22Rv1 (cell line): ENCODE measurements around the gene FIBIN.

Experiments used
- ZFX ChIP-seq: fragments of 450-650 bp; IDR thresholded peaks from 2 replicates; pipeline ENCODE4 v1.6.1; 2017; ENCODE audit warnings: antibody characterized with exemption, borderline replicate concordance
- TF ChIP-seq, protein P1 (sequence below): fragments of 450-650 bp; IDR thresholded peaks from 2 replicates; pipeline ENCODE4 v1.5.1; 2017; ENCODE audit warnings: mild to moderate bottlenecking

DNA sequence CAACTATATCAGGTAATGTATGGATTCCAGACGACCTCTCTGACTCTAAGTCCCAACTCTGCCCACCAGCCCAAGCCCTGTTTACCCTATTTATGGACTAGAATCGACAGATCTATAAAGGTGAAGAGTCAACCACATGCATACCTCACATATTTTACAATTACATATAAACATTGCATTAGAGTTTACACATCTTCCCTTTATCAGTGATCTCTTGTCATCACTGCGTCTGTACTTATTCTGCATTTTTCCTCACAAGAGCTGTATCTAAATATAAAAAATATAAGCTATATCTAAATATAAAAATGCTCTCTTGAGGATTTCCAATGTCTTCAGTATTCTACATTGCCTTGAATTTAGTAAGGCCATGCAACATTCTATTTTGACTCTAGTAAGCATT, 8.5 kb downstream of the FIBIN start:
- TF ChIP-seq, protein P1, sequence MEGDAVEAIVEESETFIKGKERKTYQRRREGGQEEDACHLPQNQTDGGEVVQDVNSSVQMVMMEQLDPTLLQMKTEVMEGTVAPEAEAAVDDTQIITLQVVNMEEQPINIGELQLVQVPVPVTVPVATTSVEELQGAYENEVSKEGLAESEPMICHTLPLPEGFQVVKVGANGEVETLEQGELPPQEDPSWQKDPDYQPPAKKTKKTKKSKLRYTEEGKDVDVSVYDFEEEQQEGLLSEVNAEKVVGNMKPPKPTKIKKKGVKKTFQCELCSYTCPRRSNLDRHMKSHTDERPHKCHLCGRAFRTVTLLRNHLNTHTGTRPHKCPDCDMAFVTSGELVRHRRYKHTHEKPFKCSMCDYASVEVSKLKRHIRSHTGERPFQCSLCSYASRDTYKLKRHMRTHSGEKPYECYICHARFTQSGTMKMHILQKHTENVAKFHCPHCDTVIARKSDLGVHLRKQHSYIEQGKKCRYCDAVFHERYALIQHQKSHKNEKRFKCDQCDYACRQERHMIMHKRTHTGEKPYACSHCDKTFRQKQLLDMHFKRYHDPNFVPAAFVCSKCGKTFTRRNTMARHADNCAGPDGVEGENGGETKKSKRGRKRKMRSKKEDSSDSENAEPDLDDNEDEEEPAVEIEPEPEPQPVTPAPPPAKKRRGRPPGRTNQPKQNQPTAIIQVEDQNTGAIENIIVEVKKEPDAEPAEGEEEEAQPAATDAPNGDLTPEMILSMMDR: no peak
- no peak for TF ChIP-seq ZFX
